GM18508 (cell line): Measurements from ENCODE around the gene SRGAP3.

Source experiments
- ATAC-seq: cut with Tn5 transposase; IDR thresholded peaks from one replicate; pipeline ENCODE4 v1.9.1; 2021; ENCODE audit warnings: moderate number of reproducible peaks; ENCODE audit not compliant: insufficient read depth, unreplicated experiment

Gene SRGAP3

DNA sequence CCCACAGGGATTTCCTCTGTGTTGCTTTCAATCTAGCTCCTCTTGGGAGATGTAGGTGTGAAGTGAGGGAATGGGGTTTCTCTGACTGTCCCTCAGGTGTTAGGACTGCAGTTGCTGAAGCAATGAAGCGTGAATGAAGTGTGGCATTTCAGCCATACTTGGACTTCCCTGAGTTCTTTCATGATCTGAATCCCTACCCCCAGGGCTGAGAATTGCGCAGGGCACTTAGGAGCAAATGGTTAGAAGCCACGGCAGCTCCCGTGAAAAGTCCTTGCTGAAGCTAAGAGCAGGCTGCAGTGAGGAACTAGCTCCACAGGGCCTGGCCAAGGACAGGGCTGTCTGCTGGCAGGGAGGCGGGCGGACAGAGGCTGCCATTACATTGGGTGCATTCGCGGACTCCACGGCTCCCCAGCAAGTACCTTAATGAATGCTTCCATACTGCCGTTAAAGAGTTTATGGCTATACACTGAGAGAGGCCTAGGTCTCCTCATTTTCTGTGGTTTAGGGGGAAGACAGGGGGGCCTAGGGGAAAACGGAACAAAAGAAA, 217.1 kb downstream of the SRGAP3 start:
- no peak for ATAC-seq

DNA sequence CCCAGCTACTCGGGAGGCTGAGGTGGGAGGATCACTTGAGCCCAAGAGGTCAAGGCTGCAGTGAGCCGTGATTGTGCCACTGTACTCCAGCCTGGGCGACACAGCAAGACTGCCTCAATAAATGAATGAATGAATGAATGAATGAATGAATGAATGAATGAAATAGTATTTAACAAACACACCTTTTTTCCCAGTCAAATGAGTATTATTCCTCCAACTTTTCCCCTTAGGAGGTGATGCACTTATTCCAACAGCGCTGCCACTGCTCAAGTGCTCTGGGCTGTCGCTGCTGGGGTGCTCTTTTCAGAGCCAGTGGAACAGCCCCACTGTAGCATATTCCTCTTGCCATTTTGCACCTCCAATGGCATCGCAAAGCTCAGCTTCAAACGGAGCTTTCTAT, 219.4 kb downstream of the SRGAP3 start:
- ATAC-seq = no peak

DNA sequence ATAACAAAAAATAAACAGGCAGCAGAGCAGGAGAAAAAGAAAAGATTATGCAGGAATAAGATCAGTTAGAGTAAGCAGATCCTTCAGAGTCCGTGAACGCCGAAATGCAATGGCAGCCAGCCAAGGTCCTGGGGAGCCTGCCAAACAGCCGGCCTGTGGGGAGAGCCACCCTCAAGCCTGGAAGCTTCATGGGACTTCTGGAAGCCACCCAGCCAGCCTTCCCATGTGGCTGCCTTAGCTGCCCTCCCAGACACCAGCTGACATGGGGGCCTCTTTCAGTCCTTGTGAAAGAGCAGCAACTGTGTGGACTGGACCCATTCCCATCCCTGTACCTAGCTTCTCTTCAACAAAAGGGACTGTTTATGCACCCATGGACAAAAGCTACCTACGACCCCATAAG, 221.3 kb downstream of the SRGAP3 start:
- no peak for ATAC-seq

DNA sequence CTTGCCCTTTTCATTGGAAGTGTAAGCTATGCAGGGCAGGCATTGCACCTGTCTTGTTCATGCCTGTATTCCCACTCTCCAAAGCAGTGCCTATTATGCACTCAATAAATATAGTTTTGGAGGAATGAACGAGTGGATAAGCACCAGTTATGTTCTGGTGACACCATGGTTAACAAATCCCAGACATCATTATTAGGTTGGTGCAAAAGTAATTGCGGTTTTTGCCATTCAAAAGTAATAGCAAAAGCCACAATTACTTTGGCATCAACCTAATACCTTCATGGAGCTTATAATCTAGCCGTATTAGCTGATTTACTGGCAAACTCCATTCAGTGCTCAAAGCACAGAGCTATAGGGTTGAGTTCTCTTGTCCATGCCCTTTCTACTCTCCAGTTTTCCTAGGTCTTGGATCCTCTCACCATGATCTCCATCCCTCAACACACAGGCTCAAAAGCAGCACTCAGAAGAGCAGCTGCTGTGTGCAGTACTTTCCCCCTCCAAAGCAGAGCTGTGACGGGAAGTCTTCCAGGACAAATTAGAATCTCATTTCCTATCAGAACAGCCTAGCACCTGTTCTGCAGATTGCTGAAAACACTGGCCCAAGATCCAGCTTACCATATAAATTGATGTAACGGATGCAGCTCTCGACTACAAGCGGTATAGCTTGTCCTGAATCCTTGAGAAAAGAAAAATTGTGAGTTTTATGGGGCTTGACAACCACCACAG, 223.0 kb downstream of the SRGAP3 start:
- ATAC-seq = no peak

DNA sequence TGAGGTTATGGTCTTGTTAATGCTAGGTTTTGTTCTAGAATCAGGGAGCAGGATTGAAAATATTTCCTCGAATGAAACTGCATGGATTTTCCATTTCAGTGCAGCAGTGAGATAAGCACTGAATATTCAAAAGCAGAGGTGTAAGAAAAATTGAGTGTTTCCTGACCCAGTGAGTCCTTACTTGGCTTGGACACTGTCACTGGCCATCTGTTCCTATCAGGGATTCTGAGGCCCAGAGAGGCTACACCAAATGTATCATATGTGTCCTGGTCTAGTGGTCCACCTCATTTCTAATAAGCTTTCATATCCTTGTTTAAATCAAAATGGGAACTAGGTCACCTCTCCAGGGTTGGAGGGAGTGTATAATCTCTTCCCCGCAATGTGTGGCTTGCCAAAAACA, 225.1 kb downstream of the SRGAP3 start:
- ATAC-seq = no peak

DNA sequence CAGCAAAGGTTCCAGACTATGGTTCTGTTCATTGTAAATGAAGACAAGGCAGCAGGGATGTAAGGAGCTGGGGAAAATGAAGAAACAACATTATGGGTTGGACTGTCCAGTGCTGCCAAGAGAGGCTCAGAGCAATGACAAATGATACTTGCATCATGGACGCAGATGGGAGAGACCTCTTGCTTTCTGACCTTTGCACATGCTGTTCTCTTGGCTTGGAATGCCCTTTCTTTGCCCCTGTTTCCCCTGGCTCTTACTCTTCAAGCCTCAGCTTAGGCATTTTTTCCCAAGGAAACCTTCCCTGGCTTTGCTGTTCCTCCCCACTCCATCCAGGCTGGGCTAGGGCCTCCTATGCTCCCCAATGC, 226.2 kb downstream of the SRGAP3 start:
- no peak for ATAC-seq

DNA sequence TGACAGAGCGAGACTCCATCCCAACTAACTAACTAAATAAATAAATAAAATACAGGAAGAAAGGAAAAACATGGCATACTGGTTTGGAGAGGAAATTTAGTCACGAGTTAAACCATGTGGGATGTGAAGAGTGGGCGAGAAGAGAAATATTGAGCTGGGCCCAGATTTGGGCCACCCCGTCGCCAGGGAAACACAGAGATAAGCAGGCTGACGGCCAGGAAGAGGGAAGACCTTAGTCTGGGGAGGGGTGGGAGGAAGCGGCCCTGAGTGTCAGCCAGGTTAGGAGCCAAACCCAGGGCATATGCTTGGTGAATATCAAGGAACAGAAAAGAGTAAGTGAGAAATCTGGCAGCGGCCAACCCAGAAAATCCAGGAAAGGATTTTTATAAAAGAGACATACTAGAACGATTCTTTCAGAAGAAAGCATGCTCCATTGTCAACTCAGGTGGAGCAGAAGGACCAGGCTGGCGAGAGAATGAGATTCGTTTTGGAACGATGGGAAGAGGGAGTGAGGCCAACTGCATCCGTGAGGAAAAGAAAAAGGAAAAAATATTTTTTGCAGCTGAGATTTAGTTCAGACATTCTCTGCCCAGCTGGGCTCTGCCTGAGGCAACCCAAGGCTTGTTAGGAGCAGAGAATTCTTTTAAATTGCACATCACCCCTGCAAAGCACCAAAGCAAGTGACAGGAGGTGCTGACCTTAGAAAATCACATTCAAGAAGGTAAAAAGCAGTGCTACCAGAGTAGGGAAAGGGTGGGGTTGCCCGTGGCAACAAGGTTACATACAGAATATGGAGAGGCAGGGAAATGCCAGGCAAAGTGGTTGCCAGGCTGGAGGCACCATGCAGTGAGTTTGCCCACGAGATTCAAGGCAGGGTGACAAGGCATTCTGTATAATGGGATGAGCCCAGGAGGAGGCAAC, 226.9 kb downstream of the SRGAP3 start:
- ATAC-seq = no peak

DNA sequence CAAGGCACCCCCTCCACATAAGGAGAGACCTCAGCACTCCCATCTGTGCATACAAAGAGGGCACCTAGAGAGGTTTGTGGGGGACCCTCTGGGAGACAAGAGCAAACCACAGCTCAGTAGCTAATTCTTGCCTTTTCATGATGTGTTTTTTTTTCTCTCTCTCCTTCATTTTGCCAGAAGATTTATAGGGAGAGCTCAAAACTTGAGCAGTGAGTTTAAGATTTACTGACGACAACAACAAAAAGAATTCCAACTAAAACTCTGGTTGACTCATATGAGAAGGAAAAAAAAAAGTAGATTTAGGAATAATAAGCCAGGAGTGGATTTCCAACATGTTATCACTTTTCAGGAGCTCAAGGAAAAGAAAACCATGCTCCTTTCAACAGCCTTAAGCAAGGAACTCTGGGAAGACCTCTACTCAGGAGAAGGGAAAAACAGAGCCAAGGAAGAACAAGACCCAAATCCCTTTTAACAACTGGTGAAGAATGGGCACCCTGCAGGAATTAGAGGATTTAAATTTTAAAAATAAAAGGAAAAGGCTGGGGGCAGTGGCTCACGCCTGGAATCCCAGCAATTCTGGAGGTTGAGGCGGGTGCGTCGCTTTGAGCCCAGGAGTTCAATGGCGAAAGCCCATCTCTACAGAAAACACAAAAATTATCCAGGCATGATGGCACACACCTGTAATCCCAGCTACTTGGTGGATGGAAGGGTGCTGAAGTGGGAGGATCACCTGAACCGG, 228.0 kb downstream of the SRGAP3 start:
- ATAC-seq = no peak

DNA sequence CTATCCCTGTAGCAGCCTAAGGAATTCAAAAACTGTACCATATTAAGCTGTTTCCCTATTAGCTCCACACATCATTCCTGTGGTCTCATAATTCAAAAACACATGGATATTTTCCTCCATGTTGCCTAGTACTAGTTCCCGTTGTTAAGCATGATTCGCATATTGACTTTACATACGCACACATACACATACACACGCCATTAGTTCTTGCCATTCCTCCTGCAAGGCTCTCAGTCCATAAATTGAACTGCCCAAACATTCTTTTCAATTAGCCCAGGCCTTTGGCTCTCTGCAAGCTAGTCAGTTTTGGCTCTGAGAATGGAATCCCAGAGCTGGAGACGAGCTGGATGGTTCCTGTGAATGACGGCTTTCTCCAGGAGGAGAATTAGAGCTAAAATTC, 229.0 kb downstream of the SRGAP3 start:
- ATAC-seq = no peak

DNA sequence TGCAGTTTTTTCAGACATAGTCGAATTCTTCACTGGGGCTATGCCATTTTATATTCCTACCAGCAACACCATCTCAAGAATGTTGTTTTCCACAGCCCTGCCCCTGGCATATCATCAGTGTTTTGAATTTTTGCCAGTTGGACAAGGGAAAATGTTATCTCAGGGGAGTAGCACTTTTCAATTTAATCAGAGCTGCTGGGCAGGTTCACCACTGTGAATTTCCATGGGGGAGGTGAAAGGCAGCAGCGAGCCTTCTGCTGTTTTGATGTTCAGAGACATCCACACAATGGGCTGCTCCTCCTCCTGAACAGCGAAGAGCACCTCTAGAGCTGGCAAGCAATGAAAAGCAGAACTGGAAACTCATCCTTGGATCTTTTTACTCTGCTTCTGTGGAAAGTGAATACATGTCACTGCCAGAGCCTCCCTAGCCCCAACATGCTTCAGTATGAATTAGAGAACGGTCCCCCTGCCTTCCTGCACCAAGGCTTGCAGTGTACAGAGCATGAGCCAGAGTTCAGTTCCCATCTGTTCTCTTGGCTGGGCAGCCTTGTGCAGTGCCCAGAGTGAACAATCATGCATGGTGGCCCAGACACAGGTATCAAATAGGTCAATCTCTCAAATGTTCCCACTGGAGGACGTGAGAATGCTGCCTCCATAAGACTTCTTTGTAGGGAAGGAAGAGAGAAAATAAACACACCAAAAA, 230.0 kb downstream of the SRGAP3 start:
- ATAC-seq = no peak

DNA sequence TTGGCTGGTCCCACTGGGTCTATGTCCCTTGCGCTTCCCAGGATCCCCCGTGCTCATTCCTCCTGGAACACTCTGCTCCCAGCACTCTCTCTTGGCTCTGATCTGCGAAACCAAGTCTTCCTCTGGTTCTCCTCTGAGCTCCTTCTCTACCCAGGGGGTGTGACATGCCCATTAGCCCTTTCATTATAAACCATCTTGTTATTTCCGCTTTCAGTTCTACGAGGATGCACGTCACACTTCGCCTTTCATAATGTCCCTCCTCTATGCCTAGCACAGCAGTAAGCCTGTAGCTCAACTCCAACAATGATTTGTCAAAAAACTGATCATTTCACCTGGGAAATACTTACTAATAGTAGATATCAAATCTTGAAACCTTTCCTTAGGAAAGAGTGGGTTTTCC, 234.2 kb downstream of the SRGAP3 start:
- ATAC-seq = no peak

DNA sequence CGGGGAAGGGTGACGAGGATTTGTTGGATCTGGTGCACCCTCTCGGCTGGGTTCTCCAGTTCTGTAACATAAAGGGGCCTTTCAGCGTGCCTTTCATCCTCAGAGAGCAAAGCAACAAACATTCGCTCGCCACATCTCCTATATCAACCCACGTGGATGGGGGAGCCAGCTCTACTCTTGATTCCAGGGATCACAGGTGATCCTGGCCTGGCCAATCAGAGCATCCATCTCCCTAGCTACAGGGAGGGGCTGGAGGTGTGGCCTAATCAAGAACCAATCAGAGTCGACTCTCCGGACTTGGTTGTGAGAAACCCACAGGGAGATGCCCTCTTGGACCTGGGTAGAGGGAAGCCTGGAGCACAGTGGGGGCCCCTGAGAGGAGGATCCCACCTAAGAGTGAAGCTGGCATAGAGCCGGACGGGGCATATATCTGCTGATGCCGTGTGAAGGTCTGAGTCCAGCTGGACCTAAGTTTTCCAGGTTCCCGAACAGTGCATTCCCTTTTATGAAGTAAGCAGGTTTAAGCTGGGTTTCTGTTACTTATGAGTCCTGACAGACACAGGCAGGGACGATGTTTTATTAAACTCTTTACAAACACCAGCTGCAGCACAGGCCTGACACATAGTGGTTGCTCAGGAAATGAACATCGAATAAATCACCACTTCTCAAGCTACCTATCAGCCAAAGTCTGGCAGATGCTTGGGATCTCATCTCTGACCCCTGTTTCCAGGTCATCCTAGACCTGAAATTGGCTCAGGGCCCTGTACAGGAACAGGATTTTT, 235.5 kb downstream of the SRGAP3 start:
- no peak for ATAC-seq

DNA sequence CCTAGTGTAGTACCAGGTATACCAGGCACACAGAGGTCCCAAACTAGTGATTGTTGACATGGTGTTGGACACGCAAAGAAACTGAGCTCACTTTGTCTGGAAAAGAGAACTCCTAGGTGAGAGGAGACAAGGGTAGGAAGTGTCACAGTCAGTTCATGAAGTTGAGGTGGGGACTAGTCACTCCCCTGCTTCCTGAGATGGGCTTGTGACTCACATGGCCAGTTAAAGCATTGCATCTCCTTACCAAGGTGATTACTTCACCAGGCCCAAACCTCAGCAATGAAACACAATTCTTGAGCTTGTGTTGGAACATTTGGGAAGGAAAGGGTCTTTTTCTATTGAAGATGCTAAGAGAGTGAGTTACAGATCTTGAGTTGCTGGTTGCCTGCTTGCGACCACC, 236.9 kb downstream of the SRGAP3 start:
- no peak for ATAC-seq

DNA sequence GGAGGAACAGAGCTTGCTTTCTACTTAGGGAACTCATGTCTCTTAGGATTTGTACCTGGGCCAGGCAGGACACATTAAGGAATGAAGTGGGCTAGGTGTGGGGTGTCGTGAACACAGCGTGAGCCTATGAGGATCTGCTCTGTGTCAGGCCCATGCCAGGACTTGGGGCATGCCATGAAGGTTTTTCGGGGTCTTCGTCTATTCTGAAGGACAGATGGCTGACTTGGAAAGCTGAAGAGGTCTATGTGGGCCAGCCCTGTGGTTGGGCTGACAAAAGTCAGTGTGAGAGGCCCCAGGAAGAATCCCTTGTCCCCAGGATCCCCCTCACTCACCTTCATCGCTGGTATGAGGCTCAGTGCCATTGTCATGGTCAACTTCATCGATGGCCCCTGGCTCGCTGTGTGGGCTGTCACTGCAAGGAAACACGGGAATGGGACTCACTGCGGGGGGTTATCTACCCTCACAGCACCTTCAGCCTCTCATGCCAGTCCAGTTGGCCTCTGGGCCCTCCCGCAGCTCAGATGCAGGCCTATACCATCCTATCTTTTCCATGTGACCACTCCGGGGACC, 239.4 kb downstream of the SRGAP3 start:
- no peak for ATAC-seq

DNA sequence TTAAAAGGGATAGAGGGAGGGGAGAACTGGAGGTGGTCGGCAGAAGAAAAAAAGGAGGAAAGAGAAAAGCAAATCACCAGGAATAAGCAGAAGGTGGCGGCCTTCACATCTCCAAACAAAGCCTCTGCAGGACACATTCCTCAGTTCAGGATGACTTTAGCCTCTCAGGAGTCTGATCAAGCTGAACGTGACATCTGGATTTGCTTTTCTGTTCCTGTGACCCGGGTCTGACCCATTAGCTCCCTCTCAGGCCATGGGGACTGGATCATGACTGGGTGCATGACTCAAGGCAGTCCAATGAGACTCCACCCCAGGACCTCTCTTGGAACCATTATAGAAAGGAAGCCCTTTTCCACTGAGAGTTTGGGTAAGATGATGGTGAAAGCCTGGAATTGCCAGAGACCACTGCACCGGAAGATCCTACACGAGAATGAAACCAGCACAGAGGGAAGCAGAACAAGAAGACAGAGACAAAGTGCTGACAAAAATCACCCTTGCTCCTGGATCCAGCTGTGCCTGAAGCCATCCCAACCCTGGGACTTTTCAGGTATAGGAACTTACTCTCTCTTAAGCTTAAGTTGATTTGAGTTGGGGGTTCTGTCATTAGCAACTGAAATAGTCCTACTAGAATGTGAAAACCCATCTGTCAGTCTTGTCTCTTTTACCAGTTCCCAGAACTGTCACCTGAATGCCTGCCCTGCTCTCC, 240.7 kb downstream of the SRGAP3 start:
- ATAC-seq = no peak

DNA sequence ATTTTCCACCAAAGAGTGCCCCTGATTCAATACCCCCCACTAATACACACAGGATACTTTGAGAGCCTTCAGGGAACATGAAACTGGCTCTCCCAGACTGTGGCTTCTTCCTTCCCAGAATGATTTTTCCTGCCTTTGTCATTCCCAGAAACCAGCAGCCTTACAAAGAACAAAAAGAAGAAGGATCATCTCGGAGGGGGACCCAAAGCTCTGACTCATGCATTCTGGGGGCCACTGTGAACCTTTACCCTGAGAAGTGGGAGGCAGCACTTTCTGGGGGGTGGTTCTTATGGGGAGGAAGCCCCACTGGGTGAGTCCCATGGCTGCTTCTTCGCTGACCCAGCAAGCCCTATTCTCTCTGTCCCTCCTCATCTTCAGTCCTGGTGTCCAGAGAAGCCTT, 241.5 kb downstream of the SRGAP3 start:
- ATAC-seq = no peak

DNA sequence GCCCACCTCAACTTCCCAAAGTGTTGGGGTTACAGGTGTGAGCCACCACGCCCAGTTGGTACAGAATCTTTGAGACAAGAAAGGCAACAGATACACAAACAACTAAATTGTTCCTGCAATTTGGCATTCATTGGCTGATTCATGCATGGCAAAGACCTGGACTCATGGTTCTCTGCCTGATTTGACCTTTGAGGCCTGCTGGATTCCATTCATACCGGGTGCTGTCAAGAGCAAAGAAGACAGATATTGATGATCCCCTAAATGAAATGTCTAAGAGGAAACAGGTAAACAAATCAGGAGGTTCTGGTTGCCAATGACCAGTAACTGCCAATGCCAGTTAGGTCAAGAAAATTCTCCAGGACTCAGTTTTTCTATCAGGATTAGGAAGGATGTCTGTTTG, 242.2 kb downstream of the SRGAP3 start:
- no peak for ATAC-seq

DNA sequence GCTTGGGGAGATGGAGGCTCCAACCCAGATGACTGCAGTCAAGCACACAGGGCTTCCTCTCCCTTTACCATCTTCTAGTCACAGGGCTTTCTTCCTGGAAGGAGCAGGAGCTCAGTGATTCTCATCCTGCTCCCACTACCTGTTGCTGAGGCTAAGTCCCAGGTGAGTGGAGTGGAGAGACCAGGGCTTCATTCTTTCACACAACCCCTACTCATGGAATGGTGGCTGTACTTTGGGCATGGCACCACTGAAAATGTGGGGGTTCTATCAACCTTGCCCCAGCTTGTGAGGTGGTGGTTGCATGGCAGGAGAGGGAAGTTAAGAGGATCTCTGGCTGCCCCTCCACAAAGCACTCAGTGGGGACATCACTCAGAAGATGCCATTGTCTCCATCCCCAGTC, 249.4 kb downstream of the SRGAP3 start:
- no peak for ATAC-seq

DNA sequence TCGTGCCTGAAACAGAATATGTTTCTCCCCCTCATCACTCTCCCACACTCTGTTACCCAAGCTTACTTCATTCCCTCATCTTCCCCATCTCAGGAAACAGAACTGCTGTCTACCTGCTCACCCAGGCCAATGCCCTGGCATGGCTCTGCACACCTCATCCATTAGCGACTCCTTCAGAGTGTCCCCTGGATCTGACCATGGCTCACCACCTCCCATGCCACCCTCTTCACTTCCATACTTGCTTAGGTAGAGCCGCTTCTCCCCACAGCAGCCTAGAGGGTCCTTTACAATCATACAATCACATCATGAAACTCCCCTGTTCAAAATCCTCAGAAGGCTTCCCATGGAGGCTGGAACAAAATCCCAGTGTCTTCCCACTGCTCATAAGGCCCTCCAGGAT, 252.3 kb downstream of the SRGAP3 start:
- ATAC-seq = no peak
